HG02610 (cell line): Measurements from ENCODE around the gene CDH13.

Source experiments
- ATAC-seq: cut with Tn5 transposase; IDR thresholded peaks from one replicate; pipeline ENCODE4 v1.9.1; 2021; ENCODE audit warnings: mild to moderate bottlenecking, moderate library complexity; ENCODE audit not compliant: unreplicated experiment

Gene CDH13

GRCh38 chr16:83021746-83022145, 395.0 kb downstream of the CDH13 start:
- no peak for ATAC-seq

- ATAC-seq = no peak
Measured at GRCh38 chr16:83023011-83023410, 396.2 kb downstream of the CDH13 start.

- no peak for ATAC-seq
Measured at GRCh38 chr16:83023640-83024039, 396.9 kb downstream of the CDH13 start.

- ATAC-seq = no peak
Measured at GRCh38 chr16:83027973-83028372, 401.2 kb downstream of the CDH13 start.

GRCh38 chr16:83029467-83029866, 402.7 kb downstream of the CDH13 start:
- no peak for ATAC-seq

GRCh38 chr16:83031524-83031923, 404.8 kb downstream of the CDH13 start:
- no peak for ATAC-seq

- no peak for ATAC-seq
Measured at GRCh38 chr16:83037102-83037501, 410.3 kb downstream of the CDH13 start.

- ATAC-seq = no peak
Measured at GRCh38 chr16:83037884-83038283, 411.1 kb downstream of the CDH13 start.

GRCh38 chr16:83040174-83040573, 413.4 kb downstream of the CDH13 start:
- ATAC-seq = no peak

GRCh38 chr16:83044589-83044988, 417.8 kb downstream of the CDH13 start:
- ATAC-seq = no peak

GRCh38 chr16:83045790-83046189, 419.0 kb downstream of the CDH13 start:
- no peak for ATAC-seq

- no peak for ATAC-seq
Measured at GRCh38 chr16:83046664-83047063, 419.9 kb downstream of the CDH13 start.

- ATAC-seq = no peak
Measured at GRCh38 chr16:83051451-83051850, 424.7 kb downstream of the CDH13 start.

GRCh38 chr16:83054283-83054682, 427.5 kb downstream of the CDH13 start:
- ATAC-seq = no peak

- no peak for ATAC-seq
Measured at GRCh38 chr16:83058376-83058775, 431.6 kb downstream of the CDH13 start.

GRCh38 chr16:83059237-83059636, 432.5 kb downstream of the CDH13 start:
- ATAC-seq = no peak

GRCh38 chr16:83066011-83066410, 439.2 kb downstream of the CDH13 start:
- ATAC-seq = no peak

- ATAC-seq = no peak
Measured at GRCh38 chr16:83066881-83067280, 440.1 kb downstream of the CDH13 start.

GRCh38 chr16:83068686-83069085, 441.9 kb downstream of the CDH13 start:
- no peak for ATAC-seq

GRCh38 chr16:83070416-83071209, 443.8 kb downstream of the CDH13 start:
- ATAC-seq = no peak

GRCh38 chr16:83075956-83076355, 449.2 kb downstream of the CDH13 start:
- ATAC-seq = no peak

- no peak for ATAC-seq
Measured at GRCh38 chr16:83083361-83083760, 456.6 kb downstream of the CDH13 start.

- ATAC-seq = no peak
Measured at GRCh38 chr16:83085660-83086059, 458.9 kb downstream of the CDH13 start.
